Nucleus accumbens (tissue), 56 donors: ENCODE results near the gene RSPH10B.
"Not testable (repeated sequence)": the region's sequence is repeated elsewhere in the genome, so short reads cannot be mapped to it uniquely, and the experiment has no call there.

Experiments used
- DNase-seq, 56 donors: peaks; one replicate each; lab custom pipeline; 2025; lab: John Stamatoyannopoulos, UW

The RSPH10B gene

GRCh38 chr7:5930290-5930689 lies 40.2 kb downstream of the RSPH10B start:
- DNase-seq, result not testable (repeated sequence)

DNA sequence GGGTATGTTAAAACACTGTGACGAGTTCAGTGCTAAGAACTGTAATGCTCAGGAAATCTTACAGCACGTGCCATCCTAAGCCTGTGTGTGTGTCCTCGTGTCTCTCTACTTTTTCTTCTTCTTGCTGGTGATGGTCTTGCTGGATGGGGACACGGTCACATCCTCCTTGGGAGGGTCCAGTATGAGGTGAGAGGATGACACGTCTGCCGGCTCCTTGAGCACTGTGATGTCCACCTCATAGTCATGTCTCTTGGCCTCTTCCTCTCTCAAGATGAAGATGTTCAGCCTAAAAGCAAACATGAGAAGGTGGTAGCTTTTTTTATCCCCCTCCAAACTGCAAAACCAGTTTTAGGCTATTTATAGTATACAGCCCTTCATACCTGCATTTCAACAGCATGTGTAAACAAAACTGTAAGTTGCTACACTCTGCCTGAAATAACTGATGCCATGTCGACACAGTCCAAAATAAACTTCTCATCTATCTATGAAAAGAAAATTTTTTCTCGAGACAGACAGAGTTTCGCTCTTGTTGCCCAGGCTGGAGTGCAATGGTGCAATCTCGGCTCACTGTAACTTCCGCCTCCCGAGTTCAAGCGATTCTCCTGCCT lies 44.1 kb downstream of the RSPH10B start:
- not testable (repeated sequence) for DNase-seq

DNA sequence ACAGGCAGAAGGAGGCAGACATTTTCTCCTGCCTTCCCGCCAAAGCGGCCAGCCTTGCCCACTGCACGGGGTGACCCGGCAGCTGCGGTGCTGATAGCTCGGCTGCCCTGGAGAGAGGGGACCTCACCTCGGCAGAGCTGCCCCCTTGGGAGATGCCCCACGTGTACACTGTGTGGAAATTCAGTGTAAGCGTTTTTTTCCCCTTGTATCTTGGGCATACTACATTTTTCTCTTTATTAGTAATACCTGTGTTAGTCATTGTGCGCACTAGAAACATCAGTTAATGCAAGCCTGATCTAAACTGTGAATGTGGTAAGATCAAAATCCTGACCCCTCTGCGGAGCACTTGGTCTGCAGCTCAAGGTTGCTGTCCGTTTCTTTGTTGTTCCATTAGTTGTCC lies 45.9 kb downstream of the RSPH10B start:
- not testable (repeated sequence) for DNase-seq

DNA sequence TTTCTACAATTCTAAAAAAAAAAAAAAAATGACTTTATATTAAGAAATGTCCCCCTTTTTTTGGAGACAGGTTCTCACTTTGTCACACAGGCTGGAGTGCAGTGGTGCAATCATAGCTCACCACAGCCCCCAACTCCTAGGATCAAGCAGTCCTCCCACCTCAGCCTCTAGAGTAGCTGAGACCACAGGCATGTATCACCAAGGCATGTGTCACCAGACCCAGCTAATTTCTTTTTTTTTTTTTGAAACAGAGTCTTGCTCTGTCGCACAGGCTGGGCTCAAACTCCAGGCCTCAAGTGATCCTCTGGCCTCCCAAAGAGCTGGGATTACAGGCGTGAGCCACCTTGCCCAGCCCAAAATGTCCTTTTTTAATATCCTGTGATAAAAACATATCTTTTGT lies 46.3 kb downstream of the RSPH10B start:
- DNase-seq, result not testable (repeated sequence)

DNA sequence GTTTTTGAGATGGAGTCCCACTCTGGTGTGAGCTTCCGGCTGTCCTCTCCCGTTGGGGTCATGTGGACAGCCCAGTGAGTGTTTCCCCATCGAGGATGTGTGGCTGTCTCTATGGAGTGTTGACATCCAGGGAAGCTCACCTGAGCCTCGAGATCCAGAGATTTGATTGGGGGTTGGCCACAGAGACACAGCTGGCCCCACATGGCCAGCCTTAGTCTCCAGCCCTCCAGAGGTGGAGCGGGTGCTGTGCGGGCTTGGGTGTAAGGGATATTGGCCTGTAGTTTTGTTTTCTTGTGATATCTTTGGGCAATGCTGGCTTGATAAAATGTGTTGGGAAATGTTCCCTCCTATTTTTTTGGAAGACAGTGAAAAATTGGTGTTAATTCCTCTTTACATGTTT lies 54.0 kb downstream of the RSPH10B start:
- DNase-seq, result not testable (repeated sequence)

- DNase-seq, result not testable (repeated sequence)
These were observed 61.7 kb downstream of the RSPH10B start for GRCh38 chr7:5908835-5909234.

DNA sequence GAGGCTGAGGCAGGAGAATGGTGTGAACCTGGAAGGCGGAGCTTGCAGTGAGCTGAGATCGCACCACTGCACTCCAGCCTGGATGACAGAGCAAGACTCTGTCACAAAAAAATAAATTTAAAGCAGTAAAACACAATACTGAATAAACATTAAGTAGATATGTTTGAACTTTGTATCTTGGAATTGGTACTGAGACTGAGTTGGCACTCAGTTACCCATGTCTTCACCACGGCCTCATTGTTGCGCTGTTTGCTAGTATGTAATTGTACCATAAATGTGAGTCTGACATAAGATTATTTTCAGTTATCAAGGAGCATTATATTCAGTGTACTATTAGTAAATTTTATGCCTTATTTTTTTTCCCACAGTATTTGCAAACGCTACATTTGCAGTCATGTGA lies 65.8 kb downstream of the RSPH10B start:
- DNase-seq, result not testable (repeated sequence)

DNA sequence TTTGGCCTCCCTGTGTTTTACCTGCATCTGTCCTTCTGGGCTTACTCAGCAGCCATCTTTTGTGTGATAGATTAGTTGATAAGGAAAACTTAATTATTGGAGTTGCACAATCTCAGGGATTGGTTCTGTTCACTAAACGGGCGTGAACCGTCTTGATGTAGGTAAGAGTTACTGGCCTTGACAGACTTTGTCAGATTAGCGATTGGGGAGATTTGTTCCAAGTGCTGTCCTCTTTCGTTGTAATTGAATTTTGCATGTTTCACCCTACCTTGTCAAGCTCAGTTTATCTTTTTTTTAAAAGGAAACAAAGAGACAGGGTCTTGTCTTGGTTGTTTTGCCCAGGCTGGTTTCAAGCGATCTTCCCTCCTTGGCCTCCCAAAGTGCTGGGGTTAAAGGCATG lies 67.5 kb downstream of the RSPH10B start:
- DNase-seq, result not testable (repeated sequence)

DNA sequence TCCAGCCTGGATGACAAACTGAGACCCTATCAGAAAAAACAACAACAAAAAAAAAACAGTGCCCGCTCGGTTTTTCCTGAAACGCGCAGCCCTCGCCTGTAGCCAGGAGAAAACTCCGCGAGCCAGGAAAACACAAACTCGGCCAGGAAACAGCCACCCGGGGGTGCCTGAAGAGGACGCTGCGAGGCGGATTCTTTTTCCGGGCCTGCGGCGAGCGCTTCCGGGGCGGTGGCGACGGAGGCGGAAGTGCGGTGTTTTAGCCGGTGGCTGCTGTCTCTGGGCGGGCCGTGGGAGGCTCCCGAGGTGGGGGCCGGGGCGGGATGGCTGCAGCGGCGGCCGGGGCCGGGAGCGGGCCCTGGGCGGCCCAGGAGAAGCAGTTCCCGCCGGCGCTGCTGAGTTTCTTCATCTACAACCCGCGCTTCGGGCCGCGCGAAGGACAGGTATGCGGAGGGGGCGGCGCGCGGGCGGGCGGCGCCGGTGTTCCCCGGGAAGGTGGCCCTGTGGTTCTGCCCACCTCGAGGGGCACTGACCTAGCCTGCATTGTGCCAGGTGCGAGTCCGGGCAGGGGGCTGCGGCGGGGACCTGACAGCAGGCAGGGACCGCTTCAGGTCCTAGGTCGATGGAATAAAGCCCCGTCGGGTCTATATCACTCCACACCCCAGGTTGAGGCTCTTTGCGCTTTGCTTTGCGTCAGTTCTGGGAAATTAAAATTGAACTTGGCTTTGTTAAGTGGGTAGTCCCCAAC lies 71.8 kb downstream of the RSPH10B start, which contains the start of gene CCZ1:
CCZ1 (plus strand) TSS at position 254 of the 745 bp plus-strand sequence; CDS start at position 321, 67 bp downstream.
- peak in 39 of 56 donors; percentile 8 to 76 (median 44) for DNase-seq

GRCh38 chr7:5897369-5897919 lies 73.0 kb downstream of the RSPH10B start:
- peak in 24 of 56 donors; percentile 3 to 57 (median 32) for DNase-seq

DNA sequence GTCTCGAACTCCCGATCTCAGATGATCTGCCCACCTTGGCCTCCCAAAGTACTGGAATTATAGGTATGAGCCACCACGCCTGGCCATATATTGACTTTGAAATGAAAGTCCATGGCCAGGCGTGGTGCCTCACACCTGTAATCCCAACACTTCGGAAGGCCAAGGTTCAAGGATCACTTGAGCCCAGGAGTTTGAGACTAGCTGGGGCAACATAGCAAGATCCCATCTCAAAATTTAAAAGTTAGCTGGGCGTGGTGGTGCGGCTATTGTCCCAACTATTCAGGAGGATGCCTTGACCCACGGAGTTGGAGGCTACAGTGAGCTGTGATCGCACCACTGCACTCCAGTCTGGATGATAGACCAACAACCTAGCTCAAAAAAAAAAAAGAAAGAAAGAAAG lies 78.0 kb downstream of the RSPH10B start:
- DNase-seq, result no peak

GRCh38 chr7:5890244-5890643 lies 80.2 kb downstream of the RSPH10B start:
- DNase-seq, result not testable (repeated sequence)

DNA sequence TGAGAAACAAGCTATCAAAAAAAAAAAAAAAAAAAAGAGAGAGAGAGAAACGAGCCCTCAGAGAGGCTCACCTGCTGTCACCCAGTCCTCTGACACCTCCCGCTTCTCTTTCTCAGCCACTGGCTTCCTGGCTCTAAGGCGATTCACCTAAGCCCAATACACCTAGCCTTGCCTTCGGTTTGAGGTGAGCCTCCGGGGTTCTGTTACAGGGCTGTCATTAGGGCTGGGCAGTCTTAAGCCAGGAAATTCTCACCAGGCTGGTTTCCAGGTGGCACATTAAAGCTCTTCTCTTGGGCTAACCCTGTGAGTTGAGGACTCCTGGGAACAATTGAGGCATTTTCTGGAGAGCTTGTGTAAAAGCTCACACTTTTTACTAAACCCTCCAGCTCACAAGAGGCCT lies 82.5 kb downstream of the RSPH10B start:
- not testable (repeated sequence) for DNase-seq

GRCh38 chr7:5884431-5884830 lies 86.1 kb downstream of the RSPH10B start:
- not testable (repeated sequence) for DNase-seq

- DNase-seq, result not testable (repeated sequence)
These were observed 90.4 kb downstream of the RSPH10B start for GRCh38 chr7:5880106-5880505.

GRCh38 chr7:5879591-5879990 lies 90.9 kb downstream of the RSPH10B start:
- DNase-seq, result not testable (repeated sequence)
